Type B pancreatic cell (in vitro differentiated cells): ENCODE measurements around the gene POLR3K. TPM values are rescaled to one million over a fixed set of nuclear protein-coding genes. Genes with fewer than 3 reads are reported as not detected.
"Not testable (repeated sequence)": the region's sequence is repeated elsewhere in the genome, so short reads cannot be mapped to it uniquely, and the experiment has no call there.

Experiments
- DNase-seq: peaks from one replicate; pipeline ENCODE4 v3.0.0; 2021; ENCODE audit warnings: mixed read lengths; ENCODE audit not compliant: unreplicated experiment; ENCODE audit errors: extremely low spot score
- H3K27ac Mint-ChIP-seq: 2 replicates; pipeline ENCODE4 v1.8.0; 2021; ENCODE audit warnings: mild to moderate bottlenecking, mixed read lengths
- H3K27me3 Mint-ChIP-seq: 2 replicates; pipeline ENCODE4 v1.8.0; 2021; ENCODE audit warnings: mixed read lengths
- H3K36me3 Mint-ChIP-seq: 2 replicates; pipeline ENCODE4 v1.8.0; 2021; ENCODE audit warnings: mixed read lengths
- H3K4me1 Mint-ChIP-seq: one replicate; pipeline ENCODE4 v1.8.0; 2021; ENCODE audit warnings: mixed read lengths; ENCODE audit not compliant: unreplicated experiment
- H3K4me3 Mint-ChIP-seq: 2 replicates; pipeline ENCODE4 v1.8.0; 2021; ENCODE audit warnings: mild to moderate bottlenecking, mixed read lengths
- H3K9me3 Mint-ChIP-seq: 2 replicates; pipeline ENCODE4 v1.8.0; 2021; ENCODE audit warnings: mixed read lengths
- total RNA-seq: library from RNA; stranded (reverse); gene quantifications from 2 replicates; pipeline ENCODE4 v1.2.1, GENCODE V29; 2021; ENCODE audit warnings: low replicate concordance
- TF ChIP-seq, protein P1 (sequence below): fragments of 200-600 bp; sonication (generic); conservative IDR thresholded peaks from 2 replicates; pipeline ENCODE4 v1.5.0; 2021; ENCODE audit warnings: antibody characterized with exemption, mild to moderate bottlenecking

Gene POLR3K
- total RNA-seq, 1 donor from 2014 or later, result 17.6 TPM

GRCh38 chr16:56231-56927, 3.0 kb upstream of the POLR3K start:
- H3K27ac Mint-ChIP-seq, result no peak overlapping the region
- H3K9me3 Mint-ChIP-seq, result no peaks in the 10 kb centered on the region
- DNase-seq, result no peak
- H3K27me3 Mint-ChIP-seq, result no peaks in the 10 kb centered on the region
- peak overlapping the region; percentile 73 for H3K4me3 Mint-ChIP-seq
- peaks cover 15% of the 10 kb centered on the region for H3K36me3 Mint-ChIP-seq
- H3K4me1 Mint-ChIP-seq, result peaks cover 6% of the 10 kb centered on the region
- TF ChIP-seq, protein P1, sequence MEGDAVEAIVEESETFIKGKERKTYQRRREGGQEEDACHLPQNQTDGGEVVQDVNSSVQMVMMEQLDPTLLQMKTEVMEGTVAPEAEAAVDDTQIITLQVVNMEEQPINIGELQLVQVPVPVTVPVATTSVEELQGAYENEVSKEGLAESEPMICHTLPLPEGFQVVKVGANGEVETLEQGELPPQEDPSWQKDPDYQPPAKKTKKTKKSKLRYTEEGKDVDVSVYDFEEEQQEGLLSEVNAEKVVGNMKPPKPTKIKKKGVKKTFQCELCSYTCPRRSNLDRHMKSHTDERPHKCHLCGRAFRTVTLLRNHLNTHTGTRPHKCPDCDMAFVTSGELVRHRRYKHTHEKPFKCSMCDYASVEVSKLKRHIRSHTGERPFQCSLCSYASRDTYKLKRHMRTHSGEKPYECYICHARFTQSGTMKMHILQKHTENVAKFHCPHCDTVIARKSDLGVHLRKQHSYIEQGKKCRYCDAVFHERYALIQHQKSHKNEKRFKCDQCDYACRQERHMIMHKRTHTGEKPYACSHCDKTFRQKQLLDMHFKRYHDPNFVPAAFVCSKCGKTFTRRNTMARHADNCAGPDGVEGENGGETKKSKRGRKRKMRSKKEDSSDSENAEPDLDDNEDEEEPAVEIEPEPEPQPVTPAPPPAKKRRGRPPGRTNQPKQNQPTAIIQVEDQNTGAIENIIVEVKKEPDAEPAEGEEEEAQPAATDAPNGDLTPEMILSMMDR, result no peak

DNA sequence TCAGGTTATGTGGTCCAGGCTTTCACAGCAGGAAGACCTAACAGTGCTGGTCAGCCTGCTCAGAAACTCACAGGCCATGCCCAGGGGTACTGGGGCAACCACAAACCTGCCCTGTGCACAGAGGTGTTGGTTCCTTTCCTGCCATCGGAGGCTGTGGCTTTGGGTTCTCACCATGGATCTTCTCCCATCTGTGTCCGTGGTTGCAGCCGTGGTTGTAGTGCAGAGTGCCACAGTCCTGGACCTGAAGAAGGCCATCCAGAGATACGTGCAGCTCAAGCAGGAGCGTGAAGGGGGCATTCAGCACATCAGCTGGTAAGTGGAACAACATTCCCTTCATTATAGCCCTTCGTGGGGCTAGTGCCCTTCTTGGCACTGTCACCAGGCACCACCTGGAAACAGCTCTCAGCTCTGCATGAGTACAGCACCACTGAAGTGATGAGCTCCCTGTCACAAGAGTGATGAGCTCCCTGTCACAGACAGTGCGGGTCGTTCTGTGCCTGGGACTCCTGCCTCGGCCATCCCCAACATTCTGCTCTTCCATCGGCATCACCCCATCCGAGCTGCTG, 2.2 kb upstream of the POLR3K start:
- DNase-seq, result no peak
- TF ChIP-seq, protein P1, result no peak
- Mint-ChIP-seq H3K36me3 (peaks cover 20% of the 10 kb centered on the region), H3K4me1 (peaks cover 11% of the 10 kb centered on the region), H3K4me3 (peak overlapping the region; percentile 81), H3K27ac (no peak overlapping the region), H3K27me3 (no peaks in the 10 kb centered on the region), H3K9me3 (no peaks in the 10 kb centered on the region)

DNA sequence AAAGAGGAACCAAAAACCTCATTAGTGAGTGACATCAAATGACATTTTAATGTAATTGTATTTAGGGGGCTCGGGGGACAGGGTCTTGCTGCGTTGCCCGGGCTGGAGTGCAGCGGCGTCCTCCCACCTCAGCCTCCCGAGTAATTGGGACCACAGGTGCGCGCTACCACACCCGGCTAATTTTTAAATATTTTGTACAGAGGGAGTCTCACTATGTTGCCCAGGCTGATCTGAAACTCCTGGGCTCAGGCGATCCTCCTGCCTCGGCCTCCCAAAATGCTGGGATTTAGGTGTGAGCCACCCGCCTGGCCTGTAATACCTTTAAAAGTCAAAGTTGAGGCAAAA, 801 bp upstream of the POLR3K start:
- H3K27me3 Mint-ChIP-seq, result no peaks in the 10 kb centered on the region
- H3K27ac Mint-ChIP-seq, result no peak overlapping the region
- H3K36me3 Mint-ChIP-seq, result peaks cover 23% of the 10 kb centered on the region
- no peak for DNase-seq
- H3K4me3 Mint-ChIP-seq, result peak overlapping the region; percentile 99
- TF ChIP-seq, protein P1, result no peak
- no peaks in the 10 kb centered on the region for H3K9me3 Mint-ChIP-seq
- peaks cover 11% of the 10 kb centered on the region for H3K4me1 Mint-ChIP-seq

DNA sequence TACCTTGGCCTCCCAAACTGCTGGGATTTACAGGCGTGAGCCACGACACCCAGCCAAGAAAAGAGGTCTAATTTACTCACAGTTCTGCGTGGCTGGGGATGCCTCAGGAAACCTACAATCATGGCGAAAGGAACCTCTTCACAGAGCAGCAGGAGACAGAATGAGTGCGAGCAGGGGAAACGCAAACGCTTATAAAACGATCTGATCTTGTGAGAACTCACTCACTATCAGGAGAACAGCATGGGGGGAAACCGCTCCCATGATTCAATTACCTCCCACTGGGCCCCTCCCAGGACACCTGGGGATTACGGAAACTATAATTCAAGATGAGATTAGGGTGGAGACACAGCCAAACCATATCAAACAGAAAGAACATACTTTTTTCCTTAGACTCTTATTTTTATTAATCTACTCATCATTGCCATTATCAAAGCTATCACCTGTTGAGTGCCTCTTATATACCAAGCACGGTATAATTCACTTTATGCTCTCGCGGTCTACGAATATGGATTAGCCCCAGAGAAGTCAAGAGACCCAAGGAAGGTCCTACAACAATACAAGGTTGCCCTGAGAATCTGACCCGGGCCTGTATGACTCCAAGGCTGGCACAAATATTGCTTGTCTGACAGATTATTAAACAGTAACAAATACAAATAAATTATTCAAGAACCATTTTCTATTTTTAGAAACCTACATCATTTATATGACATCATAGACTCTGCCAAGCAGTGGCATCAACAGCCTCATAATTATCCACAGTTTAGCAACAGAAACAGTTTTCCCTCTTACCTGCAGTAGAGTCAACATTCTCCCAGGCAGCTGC, 2.4 kb downstream of the POLR3K start:
- no peak overlapping the region for H3K27ac Mint-ChIP-seq
- H3K27me3 Mint-ChIP-seq, result no peaks in the 10 kb centered on the region
- TF ChIP-seq, protein P1, result no peak
- peaks cover 29% of the 10 kb centered on the region for H3K36me3 Mint-ChIP-seq
- no peaks in the 10 kb centered on the region for H3K9me3 Mint-ChIP-seq
- H3K4me1 Mint-ChIP-seq, result peaks cover 11% of the 10 kb centered on the region
- peak overlapping the region; percentile 69 for H3K4me3 Mint-ChIP-seq
- DNase-seq, result no peak

DNA sequence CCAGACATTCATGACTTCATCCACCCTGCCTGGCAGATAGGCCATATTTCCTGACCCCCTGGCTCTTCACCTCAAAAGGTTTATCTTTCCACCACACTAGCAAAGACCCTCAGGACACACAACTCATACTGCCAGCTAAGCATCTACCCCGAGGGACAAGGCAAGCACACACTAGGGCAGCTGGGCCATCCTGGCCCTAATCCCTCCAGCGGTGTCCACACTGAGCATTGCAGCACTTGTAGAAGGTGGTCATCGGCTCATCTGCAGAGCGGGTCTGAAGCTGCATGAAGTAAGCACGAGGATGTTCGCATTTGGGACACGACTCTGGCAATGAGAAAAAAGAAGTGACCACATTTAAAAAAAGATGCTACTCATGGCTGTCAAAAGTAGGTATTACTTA, 6.2 kb downstream of the POLR3K start:
- peaks cover 37% of the 10 kb centered on the region for H3K36me3 Mint-ChIP-seq
- DNase-seq, result no peak
- no peaks in the 10 kb centered on the region for H3K9me3 Mint-ChIP-seq
- H3K27ac Mint-ChIP-seq, result no peak overlapping the region
- no peaks in the 10 kb centered on the region for H3K27me3 Mint-ChIP-seq
- peaks cover 6% of the 10 kb centered on the region for H3K4me1 Mint-ChIP-seq
- TF ChIP-seq, protein P1, result no peak
- H3K4me3 Mint-ChIP-seq, result no peak overlapping the region

DNA sequence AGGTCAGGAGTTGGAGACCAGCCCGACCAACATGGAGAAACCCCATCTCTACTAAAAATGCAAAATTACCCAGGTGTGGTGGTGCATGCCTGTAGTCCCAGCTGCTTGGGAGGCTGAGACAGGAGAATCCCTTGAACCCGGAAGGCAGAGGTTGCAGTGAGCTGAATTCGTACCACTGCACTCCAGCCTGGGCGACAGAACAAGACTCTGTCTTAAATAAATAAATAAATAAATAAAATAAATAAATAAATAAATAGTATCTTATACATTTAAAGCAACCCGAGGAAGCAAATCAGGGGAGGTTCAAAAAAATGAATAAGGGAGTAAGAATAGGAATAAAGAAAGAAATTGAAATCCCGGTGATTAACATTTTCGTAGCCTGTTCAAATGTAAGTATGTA, 6.9 kb downstream of the POLR3K start:
- peaks cover 42% of the 10 kb centered on the region for H3K36me3 Mint-ChIP-seq
- not testable (repeated sequence) for H3K4me3 Mint-ChIP-seq, DNase-seq, H3K4me1 Mint-ChIP-seq, H3K27me3 Mint-ChIP-seq, H3K9me3 Mint-ChIP-seq, H3K27ac Mint-ChIP-seq
